ENCODE measurements around the gene MRTFB.

The MRTFB gene

GRCh38 chr16:14306485-14307058 lies 235.5 kb downstream of the MRTFB start:
- TF ChIP-seq GATA3 (IDR thresholded peaks at IDR 0.05; ENCODE audit: low read depth, low read length) (no peak), GATA2 (IDR thresholded peaks at IDR 0.05; ENCODE audit: low read depth, low read length) (no peak)

GRCh38 chr16:14307059-14307526 lies 236.0 kb downstream of the MRTFB start:
- no peak for TF ChIP-seq GATA2 (IDR thresholded peaks at IDR 0.05; ENCODE audit: low read depth, low read length)
- TF ChIP-seq GATA3 (IDR thresholded peaks at IDR 0.05; ENCODE audit: low read depth, low read length): no peak

DNA sequence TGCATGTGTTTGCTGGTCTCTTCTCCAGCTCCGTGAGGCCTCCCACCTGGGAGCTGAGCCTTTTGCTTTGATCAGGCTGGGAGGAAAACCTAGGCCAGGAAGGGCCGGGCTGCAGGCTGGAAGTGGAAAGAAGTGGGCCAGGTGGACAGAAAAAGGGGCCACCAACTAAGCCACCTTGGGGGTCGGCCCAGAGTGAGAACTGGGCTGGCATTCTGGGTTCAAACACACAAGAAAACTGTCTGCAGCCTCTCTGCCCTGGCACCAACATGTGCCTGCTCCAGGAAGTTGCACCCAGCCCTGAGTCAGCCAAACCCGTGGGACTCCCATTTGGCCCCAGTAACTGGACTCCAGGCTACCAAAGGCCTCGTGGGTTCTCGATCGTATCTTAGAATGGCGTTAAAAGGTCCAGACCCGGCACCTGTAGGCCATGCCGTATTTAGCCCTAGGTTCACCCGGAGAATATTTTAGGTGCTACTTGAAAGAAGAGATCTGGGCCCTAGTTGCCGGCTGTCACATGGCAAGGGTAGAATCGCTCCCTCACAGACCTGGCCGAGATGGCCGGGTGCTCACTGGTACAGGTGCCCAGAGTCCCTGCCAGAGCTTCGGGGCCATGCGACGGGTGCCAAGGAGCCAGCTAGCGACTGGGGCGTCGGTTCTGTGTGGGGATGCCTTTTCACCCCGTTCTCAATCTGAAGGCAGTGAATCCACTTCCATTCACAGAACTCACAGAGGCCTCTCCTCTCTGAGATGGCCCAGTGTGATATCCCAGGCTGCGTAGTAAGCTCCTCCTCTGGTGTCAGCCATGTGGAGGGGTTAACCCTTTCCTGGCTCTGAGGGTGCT lies 236.6 kb downstream of the MRTFB start:
- no peak for TF ChIP-seq GATA2 (IDR thresholded peaks at IDR 0.05; ENCODE audit: low read depth, low read length)
- no peak for TF ChIP-seq GATA3 (IDR thresholded peaks at IDR 0.05; ENCODE audit: low read depth, low read length)

GRCh38 chr16:14308368-14308723 lies 237.2 kb downstream of the MRTFB start:
- TF ChIP-seq GATA3 (IDR thresholded peaks at IDR 0.05; ENCODE audit: low read depth, low read length) (no peak), GATA2 (IDR thresholded peaks at IDR 0.05; ENCODE audit: low read depth, low read length) (no peak)

DNA sequence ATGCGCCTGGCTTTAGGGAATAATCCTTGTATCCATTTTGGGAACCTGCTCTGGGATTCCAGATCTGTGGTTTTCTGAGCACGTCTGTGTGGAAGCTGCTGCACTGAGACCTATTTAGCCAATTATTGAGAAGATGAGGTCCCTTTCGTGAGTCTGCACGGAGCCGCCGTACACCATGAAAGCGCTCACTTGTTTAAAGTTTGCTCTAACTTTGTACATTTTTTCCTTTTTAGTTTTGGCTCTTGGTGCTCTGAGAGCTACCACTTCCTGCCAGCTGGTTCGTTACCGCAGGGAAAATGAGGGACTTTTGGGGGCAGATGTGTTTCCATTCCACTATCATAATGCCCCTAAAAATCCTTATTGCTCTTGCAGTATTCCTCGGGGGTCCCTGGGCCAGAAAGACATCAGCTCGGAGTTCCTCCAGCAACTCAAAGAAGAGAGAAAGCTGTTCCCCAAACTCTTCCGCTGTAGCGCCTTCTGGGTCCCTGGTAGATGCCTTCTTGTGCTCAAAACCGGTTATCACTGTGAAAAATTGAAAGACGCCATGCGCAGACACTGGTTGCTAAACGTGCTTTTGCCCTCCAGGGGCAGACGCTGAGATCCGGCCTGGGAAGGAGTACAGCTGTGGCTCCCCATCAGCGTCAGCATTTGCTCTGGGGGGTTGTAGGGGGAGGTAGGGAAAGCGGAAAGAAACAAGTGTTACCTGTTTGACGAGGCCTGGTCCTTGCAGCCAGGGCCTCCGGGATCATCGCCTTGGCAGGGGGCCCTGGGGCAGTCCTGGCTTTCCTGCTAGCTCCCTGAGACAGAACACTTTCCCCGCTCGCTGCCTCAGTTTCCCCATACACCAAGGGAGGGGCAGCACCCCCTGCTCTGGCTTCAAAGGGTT lies 238.1 kb downstream of the MRTFB start:
- no peak for TF ChIP-seq GATA3 (IDR thresholded peaks at IDR 0.05; ENCODE audit: low read depth, low read length)
- no peak for TF ChIP-seq GATA2 (IDR thresholded peaks at IDR 0.05; ENCODE audit: low read depth, low read length)

DNA sequence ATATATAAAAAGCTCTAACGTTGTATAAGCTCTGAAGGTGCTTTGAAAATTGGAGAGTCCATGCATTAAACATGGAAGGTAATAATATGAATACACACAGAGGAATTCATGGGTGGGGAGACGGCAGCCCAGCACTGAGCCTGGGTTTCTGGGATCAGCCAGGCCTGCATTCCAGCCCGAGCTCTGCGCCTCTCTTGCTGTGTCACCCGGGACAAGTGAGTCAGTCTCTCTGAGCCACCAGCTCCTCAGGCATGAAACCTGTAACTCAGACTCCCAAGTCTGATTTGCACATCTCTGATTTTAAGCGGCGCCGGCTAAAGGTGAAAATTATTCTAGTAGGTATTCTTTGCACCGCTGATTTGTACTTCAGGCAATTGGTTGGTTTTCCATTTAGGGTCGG lies 238.8 kb downstream of the MRTFB start:
- TF ChIP-seq GATA2 (IDR thresholded peaks at IDR 0.05; ENCODE audit: low read depth, low read length) (no peak), GATA3 (IDR thresholded peaks at IDR 0.05; ENCODE audit: low read depth, low read length) (no peak)

DNA sequence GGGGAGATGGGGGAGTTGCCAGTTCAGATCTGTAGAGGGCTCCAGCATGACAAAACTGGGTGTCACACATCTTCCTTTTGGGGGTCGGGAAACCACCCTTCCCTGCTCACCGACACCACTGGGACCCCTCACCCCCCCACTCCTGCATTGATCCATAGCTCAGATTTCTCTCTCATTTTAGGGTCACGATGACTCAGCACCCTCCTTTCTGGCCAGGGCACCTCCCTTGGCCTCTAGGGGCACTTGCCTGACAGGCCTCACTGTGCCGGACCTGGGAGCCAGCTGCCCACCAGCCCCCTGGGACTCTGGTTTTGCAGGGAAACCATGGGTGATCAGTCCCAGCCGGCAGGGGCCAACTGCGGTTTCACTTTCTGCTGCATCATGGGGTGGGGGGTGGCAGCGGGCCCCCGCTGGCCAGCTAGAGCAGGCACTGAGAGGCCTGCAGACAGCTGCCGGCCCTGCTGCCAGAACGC lies 239.4 kb downstream of the MRTFB start:
- TF ChIP-seq GATA2 (IDR thresholded peaks at IDR 0.05; ENCODE audit: low read depth, low read length) (no peak), GATA3 (IDR thresholded peaks at IDR 0.05; ENCODE audit: low read depth, low read length) (no peak)

GRCh38 chr16:14314116-14314515 lies 243.0 kb downstream of the MRTFB start:
- TF ChIP-seq GATA3 (IDR thresholded peaks at IDR 0.05; ENCODE audit: low read depth, low read length) (no peak), GATA2 (IDR thresholded peaks at IDR 0.05; ENCODE audit: low read depth, low read length) (no peak)

GRCh38 chr16:14315683-14316320 lies 244.7 kb downstream of the MRTFB start:
- no peak for TF ChIP-seq GATA3 (IDR thresholded peaks at IDR 0.05; ENCODE audit: low read depth, low read length)
- no peak for TF ChIP-seq GATA2 (IDR thresholded peaks at IDR 0.05; ENCODE audit: low read depth, low read length)

Data from SH-SY5Y (cell line).